Measurements from ENCODE around the gene SNTG2.
"Not testable (repeated sequence)": the region's sequence is repeated elsewhere in the genome, so short reads cannot be mapped to it uniquely, and the experiment has no call there.

SNTG2 gene

GRCh38 chr2:1104364-1104763 lies 153.7 kb downstream of the SNTG2 start:
- FAIRE-seq = no peak

GRCh38 chr2:1106344-1106743 lies 155.7 kb downstream of the SNTG2 start:
- FAIRE-seq = not testable (repeated sequence)

GRCh38 chr2:1115843-1116539 lies 165.3 kb downstream of the SNTG2 start:
- FAIRE-seq = no peak

GRCh38 chr2:1117569-1117968 lies 166.9 kb downstream of the SNTG2 start:
- FAIRE-seq = no peak

DNA sequence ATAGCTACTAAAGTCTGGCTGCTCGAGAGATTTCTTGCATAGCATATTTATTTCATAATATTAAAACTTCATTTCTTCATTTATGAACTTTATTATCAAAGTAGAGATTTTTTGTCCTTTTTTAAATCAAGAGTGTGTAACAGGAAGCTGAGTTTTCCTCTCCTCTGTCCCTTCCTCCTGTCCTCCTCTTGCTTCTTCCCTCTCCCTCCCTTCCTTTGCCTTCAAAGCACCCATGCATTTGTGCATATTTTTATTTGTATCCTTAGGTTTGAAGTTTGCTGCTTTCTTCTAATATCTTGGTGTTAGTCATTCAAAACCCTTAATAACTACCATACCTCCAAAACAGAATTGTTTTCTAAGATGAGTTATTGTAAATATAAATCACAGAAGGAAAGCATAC lies 174.6 kb downstream of the SNTG2 start:
- no peak for FAIRE-seq

- no peak for FAIRE-seq
These were observed 175.2 kb downstream of the SNTG2 start for GRCh38 chr2:1125633-1126370.

- no peak for FAIRE-seq
These were observed 179.3 kb downstream of the SNTG2 start for GRCh38 chr2:1129982-1130381.

- no peak for FAIRE-seq
These were observed 180.3 kb downstream of the SNTG2 start for GRCh38 chr2:1130922-1131321.

DNA sequence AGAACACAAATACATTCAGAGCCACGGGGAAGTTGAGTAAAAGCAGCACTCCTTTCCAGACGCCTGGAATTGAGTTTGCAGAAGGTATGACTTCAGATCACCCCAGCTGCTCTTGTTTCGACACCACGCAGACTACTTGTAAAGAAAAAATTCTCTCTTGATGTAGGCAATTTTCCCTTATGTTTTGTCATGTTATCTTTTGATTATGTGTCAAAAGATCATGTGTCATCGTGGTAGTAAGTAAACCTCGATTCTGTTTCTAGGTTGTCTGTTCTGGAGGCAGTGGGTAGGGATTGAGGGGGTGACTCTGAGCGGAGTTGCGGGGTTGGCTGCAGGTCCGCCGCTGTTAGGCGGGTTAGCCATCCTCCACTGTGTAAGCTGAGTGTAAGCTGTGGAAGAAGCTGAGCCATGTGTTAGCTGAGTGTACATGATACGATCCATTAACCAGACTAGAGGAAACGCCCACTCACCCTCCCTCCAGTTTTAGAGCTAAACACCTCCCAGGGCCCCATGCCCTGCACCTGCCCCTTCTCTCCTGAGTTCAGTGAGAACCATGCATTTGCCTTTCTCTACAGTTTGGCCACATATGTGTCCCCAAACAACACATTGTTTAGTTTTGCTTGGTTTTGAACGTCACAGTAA lies 181.8 kb downstream of the SNTG2 start:
- no peak for FAIRE-seq

GRCh38 chr2:1133896-1134295 lies 183.2 kb downstream of the SNTG2 start:
- FAIRE-seq = not testable (repeated sequence)

DNA sequence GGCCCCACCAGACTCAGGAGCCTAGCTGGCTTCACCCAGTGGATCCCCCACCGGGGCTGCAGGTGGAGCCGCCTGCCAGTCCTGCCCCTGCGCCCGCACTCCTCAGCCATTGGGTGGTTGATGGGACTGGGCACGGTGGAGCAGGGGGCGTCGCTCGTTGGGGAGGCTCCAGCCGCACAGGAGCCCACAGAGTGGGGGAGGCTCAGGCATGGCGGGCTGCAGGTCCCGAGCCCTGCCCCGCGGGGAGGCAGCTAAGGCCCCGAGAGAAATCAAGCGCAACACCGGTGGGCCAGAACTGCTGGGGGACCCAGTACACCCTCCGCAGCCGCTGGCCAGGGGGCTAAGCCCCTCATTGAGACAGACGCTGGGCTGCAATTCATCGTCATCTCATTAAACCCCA lies 184.0 kb downstream of the SNTG2 start:
- no peak for FAIRE-seq

DNA sequence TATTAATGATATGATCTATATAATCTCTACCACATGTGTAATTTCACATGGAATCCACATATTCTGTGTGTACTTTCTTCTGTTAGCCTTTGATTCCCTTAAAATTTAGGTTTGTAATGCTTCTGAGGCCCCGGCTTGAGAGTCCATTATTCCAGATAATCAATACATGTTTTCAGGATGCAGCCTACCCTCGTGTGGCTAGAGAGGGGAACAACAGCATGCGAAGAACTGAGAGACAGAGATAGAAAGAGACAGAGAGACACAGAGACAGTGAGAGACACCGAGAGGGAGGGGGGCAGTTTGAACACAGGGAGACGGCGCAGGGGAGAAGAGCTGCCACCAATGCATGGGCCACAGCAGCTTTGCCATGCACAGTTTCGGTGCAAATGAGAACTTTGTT lies 185.4 kb downstream of the SNTG2 start:
- FAIRE-seq = no peak

- FAIRE-seq = no peak
These were observed 186.2 kb downstream of the SNTG2 start for GRCh38 chr2:1136846-1137245.

DNA sequence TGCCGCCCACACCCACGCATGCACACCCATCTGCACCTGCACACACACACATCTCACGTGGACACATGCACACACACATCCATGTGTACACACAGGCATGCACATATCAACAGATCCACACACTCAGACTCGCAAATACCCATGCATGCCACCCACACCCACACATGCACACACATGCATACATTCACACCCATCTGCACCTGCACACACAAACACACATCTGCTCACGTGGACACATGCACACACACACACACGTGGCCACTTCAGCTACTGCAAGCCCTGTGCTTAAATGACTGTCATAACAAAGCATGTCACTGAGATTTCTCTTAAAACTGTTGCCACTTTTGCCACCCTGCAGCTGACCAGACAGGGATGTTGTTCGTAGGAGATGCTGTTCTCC lies 186.6 kb downstream of the SNTG2 start:
- no peak for FAIRE-seq

DNA sequence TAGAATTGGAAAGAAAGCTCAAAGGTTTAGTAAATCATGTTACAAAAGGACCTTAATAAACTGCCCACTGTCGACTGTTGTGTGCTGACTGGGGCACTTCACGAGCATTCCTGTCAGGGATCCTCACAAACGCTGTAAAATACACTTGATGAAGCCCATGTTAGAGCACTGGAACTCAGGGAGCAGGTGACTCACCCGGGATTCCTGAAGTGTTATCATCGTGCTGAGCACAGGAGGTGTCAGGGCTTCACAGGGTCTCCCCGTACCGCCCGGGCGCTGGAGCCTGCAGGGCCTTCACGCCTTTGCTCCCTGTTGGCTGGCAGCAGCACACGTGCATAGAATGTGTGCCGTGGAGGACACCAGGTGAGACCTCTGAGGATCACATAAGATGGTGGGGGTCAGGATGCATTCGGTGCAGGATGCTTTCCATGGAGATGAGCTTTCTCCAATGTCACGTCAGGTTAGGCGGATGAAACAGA lies 187.3 kb downstream of the SNTG2 start:
- FAIRE-seq = no peak

GRCh38 chr2:1140389-1141003 lies 189.8 kb downstream of the SNTG2 start:
- no peak for FAIRE-seq

DNA sequence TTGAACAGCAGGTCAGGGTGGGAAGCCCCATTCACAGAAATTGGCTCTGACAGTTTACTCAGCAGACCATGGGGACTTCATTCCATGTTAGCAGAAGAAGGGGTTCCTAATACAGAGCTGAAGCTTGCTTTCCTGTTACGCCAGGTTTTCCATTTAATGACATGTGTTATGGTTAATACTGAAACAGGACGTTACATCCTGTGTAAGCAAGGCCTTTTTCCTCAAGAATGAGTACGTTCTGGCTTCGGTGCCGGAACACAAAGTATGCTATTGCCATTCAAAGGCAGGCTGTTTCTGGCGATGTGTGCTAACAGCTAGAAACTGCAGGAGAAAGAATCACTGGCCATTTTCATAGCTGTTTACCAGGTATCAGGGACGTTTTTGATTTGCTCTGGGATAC lies 190.4 kb downstream of the SNTG2 start:
- FAIRE-seq = no peak

GRCh38 chr2:1143129-1143528 lies 192.5 kb downstream of the SNTG2 start:
- FAIRE-seq = no peak

DNA sequence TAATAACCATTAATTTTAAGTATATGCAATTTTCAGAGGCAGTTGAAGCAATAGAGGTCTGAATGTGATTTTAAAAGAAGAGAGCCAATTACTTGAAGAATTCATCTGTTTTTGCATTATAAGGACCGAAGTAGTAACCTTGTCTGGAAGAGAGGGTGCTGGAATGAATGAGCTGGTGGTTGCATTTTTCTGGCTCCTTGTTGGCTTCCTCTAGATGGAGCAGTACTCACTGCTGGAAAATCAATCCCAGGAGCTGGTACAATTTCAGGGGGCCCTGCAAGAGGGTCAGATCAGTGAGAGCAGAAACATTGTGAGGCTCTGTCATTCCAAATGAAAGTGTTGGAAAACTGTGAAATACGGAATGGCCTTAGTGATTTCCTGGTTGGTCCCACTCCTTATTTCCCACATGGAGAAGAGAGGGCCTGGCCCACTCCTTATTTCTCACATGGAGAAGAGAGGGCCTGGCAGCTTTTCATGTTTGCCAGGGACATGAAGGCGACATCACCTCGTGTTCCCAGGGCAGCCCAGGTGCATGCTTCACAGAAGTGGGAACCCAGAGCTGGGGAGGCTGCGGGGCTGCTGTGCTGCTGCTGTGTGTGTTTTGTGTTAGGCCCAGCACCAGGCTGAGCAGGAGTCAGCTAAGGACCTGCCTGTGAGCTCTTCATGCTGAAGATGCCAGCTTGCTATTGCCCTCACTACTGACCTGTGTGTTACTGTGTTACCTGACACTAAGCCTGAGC lies 197.4 kb downstream of the SNTG2 start:
- FAIRE-seq = no peak

DNA sequence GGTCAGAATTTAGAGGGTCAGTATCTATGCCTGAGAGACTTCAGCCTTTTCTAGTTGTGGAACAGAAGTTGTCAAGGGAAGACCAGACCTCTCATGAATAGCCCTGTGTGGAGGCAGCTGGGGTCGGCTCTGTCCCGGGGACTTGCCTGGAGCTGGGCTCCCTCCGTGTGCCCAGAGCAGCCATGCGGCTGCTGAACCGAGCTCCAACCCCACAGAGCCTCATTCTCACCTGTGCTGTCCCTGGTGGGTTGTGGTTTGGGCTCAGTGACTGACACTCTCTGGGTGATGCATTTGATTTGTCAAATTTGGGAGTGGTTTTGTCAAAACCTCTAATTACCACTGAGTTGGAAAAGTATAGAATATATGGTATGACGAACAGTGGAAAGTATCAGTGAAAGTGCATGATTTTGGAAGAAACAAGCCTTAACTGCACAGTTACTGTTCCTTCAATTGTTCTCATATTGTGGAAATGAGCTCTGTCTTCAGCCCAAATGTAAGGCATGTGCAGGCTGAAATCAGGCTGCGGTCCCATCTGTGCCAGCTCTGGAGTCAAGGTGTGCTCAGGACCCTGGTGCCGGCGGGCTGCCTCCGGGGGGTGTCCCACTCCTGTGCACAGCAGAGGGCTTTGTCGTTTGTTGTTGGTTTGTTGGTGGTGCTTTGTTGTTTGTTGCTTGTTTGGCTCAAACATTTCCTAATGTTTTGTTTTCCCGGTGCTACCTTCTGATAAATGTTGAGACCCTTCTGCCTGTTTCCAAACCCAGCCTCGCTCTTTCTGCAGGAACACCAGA lies 200.3 kb downstream of the SNTG2 start:
- no peak for FAIRE-seq

- no peak for FAIRE-seq
These were observed 201.7 kb downstream of the SNTG2 start for GRCh38 chr2:1152375-1152774.

- FAIRE-seq = no peak
These were observed 203.3 kb downstream of the SNTG2 start for GRCh38 chr2:1153920-1154319.

Data from G401.6 (cell line).